GM19324 (cell line): ENCODE measurements around the gene GNG13.
"Not testable (repeated sequence)": the region's sequence is repeated elsewhere in the genome, so short reads cannot be mapped to it uniquely, and the experiment has no call there.

Experiments used
- ATAC-seq: cut with Tn5 transposase; IDR thresholded peaks from one replicate; pipeline ENCODE4 v1.9.1; 2021; ENCODE audit warnings: mild to moderate bottlenecking, moderate library complexity; ENCODE audit not compliant: unreplicated experiment, low FRiP score

Gene GNG13

GRCh38 chr16:832652-833336, 32.3 kb upstream of the GNG13 start:
- no peak for ATAC-seq

GRCh38 chr16:831571-832413, 31.3 kb upstream of the GNG13 start:
- no peak for ATAC-seq

DNA sequence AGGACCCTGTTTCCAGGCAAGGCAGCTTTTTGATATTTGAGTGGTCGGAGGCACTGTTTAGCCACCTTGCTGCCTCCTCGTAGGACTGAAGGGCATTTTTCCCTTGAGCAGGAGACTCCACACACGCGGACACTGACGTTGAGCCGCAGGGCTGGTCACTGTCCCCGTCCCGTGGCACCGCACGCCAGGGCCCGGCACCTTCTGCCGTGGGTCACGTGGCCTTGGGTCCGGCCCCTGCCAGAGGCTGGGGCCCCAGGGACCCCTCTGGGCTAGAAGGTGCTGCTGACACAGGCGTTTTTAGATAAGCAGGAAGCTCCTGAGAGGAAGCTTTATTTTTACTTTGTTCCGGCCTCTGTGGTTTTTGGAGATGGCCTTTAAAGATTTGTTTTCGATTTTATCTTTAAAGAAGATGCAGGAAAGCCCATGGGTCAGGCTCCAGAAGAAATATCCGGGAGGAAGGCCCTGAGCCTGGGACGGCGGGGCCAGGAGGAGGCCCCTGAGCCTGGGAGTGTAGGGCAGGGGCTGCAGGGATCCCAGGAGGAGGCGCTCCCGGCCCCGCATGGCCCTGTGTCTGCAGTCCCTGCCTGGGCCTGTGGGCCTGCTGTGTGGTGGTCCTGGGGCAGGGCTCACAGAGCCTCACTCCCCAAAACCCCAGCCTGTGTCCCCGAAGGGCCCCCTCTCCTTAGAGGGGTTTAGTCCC, 30.5 kb upstream of the GNG13 start:
- no peak for ATAC-seq

- ATAC-seq, result no peak
Observed at GRCh38 chr16:830107-830870, 29.8 kb upstream of the GNG13 start.

DNA sequence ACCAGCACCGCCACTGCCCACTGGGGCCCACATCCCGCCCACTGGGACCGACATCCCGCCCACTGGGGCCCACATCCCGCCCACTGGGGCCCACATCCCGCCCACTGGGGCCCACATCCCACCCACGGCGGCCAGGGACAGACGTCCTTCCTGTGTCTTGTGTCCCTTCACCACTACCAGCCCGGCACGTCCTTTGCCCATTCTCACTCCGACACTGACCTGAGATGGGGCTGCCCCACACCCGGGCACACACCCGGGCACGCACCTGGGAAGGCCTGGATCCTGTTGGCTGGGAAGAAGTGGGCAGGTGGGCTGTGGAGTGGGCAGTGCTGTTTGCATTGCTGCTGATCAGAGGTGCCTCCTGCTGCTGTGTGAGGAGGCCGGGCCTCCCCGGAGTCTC, 28.4 kb upstream of the GNG13 start:
- ATAC-seq, result no peak

- ATAC-seq, result no peak
Observed at GRCh38 chr16:827513-827912, 27.0 kb upstream of the GNG13 start.

DNA sequence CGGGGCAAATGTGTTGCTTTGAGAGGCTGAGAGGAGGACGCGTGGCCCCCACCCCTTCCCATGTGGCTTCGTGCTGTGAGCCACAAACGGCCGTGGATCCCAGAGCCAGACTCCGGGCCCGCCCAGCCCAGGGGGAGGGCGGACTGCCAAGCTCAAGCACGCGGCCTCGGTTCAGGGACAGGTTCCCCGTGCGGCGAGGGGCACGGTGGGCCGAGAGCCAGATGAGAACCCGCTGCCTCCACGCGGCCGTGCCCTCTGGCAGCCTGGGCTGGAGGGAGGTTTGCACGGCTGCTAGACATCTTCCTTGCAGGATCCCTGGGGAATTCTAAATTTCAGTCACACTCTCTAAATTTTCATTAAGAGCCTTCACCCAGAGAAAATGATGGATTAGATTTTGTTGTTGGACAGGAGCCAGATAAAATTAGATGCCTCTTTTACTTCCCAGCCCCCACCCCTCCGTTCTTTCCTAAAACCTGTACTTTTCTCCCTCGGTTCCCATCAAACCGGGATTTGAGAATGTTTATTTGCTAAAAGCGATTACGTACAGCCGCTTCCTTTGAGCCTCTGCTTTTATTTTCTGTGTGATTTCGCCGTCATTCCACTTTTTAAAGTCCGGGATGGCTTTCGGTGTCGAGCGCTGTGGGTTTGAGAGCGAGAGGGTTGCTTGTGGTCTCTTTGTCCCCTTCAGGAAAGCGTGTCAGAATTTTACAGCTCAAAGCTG, 25.0 kb upstream of the GNG13 start:
- no peak for ATAC-seq

- no peak for ATAC-seq
Observed at GRCh38 chr16:824601-825000, 24.1 kb upstream of the GNG13 start.

DNA sequence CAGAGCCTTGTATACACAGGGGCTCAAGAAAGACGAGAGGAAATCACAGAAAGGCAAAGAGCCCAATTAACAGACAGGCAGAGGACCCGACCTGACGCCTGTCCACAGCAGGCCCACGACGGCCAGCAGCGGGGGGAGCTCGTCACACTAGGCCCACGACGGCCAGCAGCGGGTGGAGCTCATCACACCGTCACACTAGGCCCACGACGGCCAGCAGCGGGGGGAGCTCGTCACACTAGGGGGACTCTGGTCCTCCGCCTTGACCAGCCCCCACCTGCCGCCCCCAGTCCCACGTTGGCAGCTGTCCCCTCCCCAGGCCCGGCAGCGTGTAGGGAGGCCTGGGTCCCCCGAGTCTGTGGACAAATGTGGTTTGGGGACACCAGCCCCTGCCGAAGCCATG, 23.7 kb upstream of the GNG13 start:
- ATAC-seq, result no peak

GRCh38 chr16:822909-823297, 22.4 kb upstream of the GNG13 start:
- no peak for ATAC-seq

DNA sequence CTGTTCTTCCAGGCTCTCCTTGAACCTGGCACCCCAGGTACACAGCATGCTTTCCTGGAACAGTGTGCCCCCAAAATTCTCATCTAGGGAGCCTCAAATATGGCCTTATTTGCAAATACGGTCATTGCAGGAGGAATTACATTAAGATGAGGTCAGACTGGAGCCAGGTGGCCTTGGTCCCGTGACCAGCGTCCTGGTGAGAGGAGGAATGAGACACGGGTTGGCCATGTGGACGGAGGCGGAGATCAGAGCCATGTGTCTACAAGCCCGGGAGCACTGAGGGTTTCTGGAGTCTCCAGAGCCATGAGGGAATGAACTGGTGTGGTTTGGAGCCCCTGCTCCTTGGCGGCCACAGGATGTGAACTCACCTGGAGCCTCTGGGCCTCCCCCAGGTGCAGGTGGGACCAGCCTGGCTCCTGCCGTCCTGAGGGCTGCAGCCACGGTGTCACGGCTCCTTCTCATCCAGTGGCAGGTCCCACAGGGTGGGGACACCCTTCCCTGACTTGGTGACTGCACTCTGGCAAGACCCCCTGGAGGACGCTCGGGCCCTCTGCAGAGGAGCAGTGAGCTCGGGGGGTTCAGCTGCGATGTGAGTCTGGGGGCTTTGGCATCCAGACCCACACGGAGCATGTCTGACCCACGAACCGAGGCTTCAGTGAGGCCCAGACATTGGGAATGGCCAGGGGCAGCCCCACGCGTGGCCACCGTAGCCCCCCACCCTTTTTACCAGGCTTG, 21.8 kb upstream of the GNG13 start:
- no peak for ATAC-seq

- no peak for ATAC-seq
Observed at GRCh38 chr16:821751-822150, 21.2 kb upstream of the GNG13 start.

DNA sequence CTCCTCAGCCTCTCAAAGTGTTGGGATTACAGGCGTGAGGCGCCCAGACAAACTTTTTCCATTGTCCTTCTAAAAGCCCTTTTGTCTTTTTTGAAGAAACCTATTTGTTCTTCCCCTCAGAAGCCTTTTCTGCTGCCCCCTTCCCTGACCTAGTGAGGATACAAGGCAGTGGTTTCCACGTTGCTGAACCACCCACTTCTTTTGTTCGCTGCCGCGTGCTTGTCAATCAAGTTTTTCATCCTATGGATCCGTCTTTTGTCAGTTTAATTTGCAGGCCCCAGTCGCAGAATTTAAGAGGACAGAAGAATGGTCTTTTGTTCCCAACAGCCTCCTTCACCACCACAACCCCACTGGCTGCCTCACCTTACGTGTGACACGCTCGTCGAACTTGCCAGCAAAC, 20.2 kb upstream of the GNG13 start:
- ATAC-seq, result no peak

DNA sequence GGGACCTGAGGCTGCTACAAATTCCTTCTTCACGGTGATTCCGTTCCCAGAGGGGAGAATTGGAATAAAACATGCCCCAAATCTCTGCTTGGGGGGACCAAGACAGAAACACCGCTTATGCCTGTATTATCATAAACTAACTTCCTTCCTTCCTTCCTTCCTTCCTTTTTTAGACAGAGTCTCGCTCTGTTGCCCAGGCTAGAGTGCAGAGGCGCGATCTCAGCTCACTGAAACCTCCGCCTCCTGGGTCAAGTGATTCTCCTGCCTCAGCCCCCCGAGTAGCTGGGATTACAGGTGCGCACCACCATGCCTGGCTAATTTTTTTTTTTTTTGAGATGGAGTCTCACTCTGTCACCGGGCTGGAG, 19.5 kb upstream of the GNG13 start:
- not testable (repeated sequence) for ATAC-seq

- no peak for ATAC-seq
Observed at GRCh38 chr16:819336-820043, 19.0 kb upstream of the GNG13 start.

GRCh38 chr16:818592-818991, 18.1 kb upstream of the GNG13 start:
- no peak for ATAC-seq

DNA sequence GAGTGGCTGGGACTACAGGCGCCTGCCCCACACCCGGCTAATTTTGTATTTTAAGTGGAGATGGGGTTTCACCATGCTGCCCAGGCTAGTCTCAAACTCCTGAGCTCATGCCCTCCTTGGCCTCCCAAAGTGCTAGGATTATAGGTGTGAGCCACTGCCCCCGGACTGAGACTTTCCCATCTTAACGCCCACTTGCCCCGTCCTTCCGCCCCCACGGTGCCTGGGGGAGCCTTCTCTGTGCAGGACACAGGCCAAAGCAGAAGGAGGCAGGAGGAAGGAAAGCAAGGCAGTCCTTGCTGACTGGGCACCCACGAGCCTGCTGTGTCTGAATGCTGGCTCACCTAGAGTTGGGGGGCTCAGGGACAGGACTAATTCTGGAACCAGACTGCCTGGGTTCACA, 17.6 kb upstream of the GNG13 start:
- no peak for ATAC-seq

DNA sequence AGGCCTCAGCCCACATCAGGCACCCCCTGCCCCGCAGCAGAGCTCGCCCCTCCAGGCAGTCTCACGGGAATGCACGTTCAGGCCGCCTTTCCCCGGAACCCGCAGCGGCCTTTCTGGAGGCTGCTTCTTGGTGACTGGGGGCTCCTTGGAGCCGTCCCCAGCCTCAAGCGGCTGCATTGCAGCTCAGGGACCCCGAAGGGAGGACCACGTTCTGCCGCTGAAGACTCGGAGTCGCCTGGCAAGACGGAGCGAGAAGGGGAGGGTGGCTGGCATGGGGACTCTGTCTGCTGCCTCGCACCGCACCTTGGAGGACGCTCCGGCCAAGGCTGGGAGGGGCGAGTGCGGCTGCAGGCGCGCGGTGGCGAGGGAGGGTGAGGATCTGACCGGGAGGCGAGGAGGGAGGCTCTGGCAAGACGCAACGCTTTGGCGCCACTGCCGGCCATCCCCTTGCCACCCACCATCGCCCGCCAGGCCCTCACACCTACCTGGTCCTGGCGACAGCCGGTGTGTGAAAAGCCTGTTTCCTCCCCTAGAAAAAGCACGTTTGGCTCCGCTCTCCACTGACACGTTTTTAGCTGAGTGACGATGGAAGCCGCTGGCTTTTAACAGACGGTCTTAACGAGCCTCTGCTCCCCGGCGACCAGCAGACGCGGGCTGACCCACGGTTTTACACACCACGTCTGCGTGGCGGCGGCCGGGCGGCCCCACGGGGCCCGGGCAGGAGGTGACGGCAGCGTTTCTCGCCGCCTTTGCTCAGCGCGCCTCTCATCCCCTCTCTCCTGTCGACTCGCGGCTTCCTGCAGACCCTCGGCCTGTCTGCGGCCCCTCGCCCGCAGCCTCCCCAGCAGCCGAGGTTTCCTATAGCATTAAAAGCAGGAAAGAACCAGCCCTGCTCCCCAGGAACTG, 16.7 kb upstream of the GNG13 start:
- ATAC-seq, result no peak
